HepG2 (cell line): ENCODE data around the gene MED1. TPM values are rescaled to one million over a fixed set of nuclear protein-coding genes. Genes with fewer than 3 reads are reported as not detected.

Source experiments
- ATF2 ChIP-seq: sonication (generic); formaldehyde crosslinking; IDR thresholded peaks from 2 replicates; pipeline ENCODE4 v1.4.0; 2020; ENCODE audit warnings: missing genetic modification reagents
- DZIP1 ChIP-seq: sonication (generic); formaldehyde crosslinking; IDR thresholded peaks from 2 replicates; pipeline ENCODE4 v1.5.0; 2020; ENCODE audit warnings: mild to moderate bottlenecking, missing genetic modification reagents
- ELF1 ChIP-seq: sonication (generic); formaldehyde crosslinking; IDR thresholded peaks from 2 replicates; pipeline ENCODE4 v1.4.0; 2020; ENCODE audit warnings: missing genetic modification reagents
- HINFP ChIP-seq: sonication (generic); formaldehyde crosslinking; IDR thresholded peaks from 2 replicates; pipeline ENCODE4 v1.4.0; 2020; ENCODE audit warnings: low read depth, mild to moderate bottlenecking, missing genetic modification reagents
- MED13 ChIP-seq: sonication (generic); formaldehyde crosslinking; IDR thresholded peaks from 2 replicates; pipeline ENCODE4 v1.5.0; 2020; ENCODE audit warnings: missing genetic modification reagents
- PAXIP1 ChIP-seq: sonication (generic); formaldehyde crosslinking; conservative IDR thresholded peaks from 2 replicates; pipeline ENCODE4 v1.4.0; 2020; ENCODE audit warnings: mild to moderate bottlenecking, missing genetic modification reagents, moderate library complexity
- REL ChIP-seq: sonication (generic); formaldehyde crosslinking; conservative IDR thresholded peaks from 2 replicates; pipeline ENCODE4 v1.8.0; 2022; ENCODE audit warnings: mild to moderate bottlenecking, missing genetic modification reagents, moderate library complexity
- TERF1 ChIP-seq: sonication (generic); formaldehyde crosslinking; IDR thresholded peaks from 2 replicates; pipeline ENCODE4 v1.8.0; 2022; ENCODE audit warnings: mild to moderate bottlenecking, missing genetic modification reagents, moderate library complexity
- TOPORS ChIP-seq: sonication (generic); formaldehyde crosslinking; IDR thresholded peaks from 2 replicates; pipeline ENCODE4 v1.8.0; 2023; ENCODE audit warnings: mild to moderate bottlenecking, missing genetic modification reagents
- WIZ ChIP-seq: sonication (generic); formaldehyde crosslinking; IDR thresholded peaks from 2 replicates; pipeline ENCODE4 v1.5.1; 2020; ENCODE audit warnings: mild to moderate bottlenecking, missing genetic modification reagents
- ZBTB14 ChIP-seq: sonication (generic); formaldehyde crosslinking; IDR thresholded peaks from 2 replicates; pipeline ENCODE4 v1.4.0; 2020; ENCODE audit warnings: missing genetic modification reagents
- ZBTB21 ChIP-seq: sonication (generic); formaldehyde crosslinking; IDR thresholded peaks from 2 replicates; pipeline ENCODE4 v1.4.0; 2020; ENCODE audit warnings: missing genetic modification reagents
- ZFP91 ChIP-seq: sonication (generic); formaldehyde crosslinking; IDR thresholded peaks from 2 replicates; pipeline ENCODE4 v1.9.0; 2022; ENCODE audit warnings: missing genetic modification reagents, mild to moderate bottlenecking, borderline replicate concordance
- ZNF343 ChIP-seq: sonication (generic); formaldehyde crosslinking; IDR thresholded peaks from 2 replicates; pipeline ENCODE4 v1.4.0; 2020; ENCODE audit warnings: mild to moderate bottlenecking, missing genetic modification reagents
- ZNF747 ChIP-seq: sonication (generic); formaldehyde crosslinking; IDR thresholded peaks from 2 replicates; pipeline ENCODE4 v1.8.1; 2023; ENCODE audit warnings: missing genetic modification reagents, mild to moderate bottlenecking, borderline replicate concordance
- ZNF839 ChIP-seq: sonication (generic); formaldehyde crosslinking; IDR thresholded peaks from 2 replicates; pipeline ENCODE4 v1.4.0; 2020; ENCODE audit warnings: missing genetic modification reagents, mild to moderate bottlenecking, borderline replicate concordance
- polyA plus RNA-seq, 8 experiments: library from polyadenylated mRNA; depleted of rRNA in 3 of 8; stranded (reverse) in 7 of 8; unstranded in 1 of 8; fragments of >200 nt; fragmentation: Illumina TruSeq in 4 of 8; extraction: Trizol in 4 of 8; gene quantifications; 2 replicates each; pipeline versions ENCODE4 v1.2.1 to v1.2.3, GENCODE V29; 2011 to 2016; ENCODE audit warnings: low read depth in 4 of 8, missing spikeins in 1 of 8, mixed read lengths in 1 of 8; ENCODE audit not compliant: insufficient read depth in 1 of 8
- total RNA-seq, 5 experiments: library from RNA; depleted of rRNA; stranded (reverse); fragments of >200 nt; fragmentation: Illumina TruSeq; extraction: Trizol; gene quantifications; 2 replicates each; pipeline ENCODE4 v1.2.3, GENCODE V29; 2016; ENCODE audit warnings: low read depth in 1 of 5

The MED1 gene
- total and polyA plus RNA-seq, 2 of the 13 experiments (the other 11 are each of a cell fraction or from before 2014, with no cell fraction given) = 37.5 to 40.1 TPM

GRCh38 chr17:39450051-39450450, 1.0 kb downstream of the MED1 start (continued):
- peak; percentile 54 for TF ChIP-seq PAXIP1 (CRISPR knock-in tag)
- no peak for TF ChIP-seq ZNF747 (CRISPR knock-in tag)
- TF ChIP-seq ATF2 (CRISPR knock-in tag) = no peak
- no peak for TF ChIP-seq TOPORS (CRISPR knock-in tag)
- no peak for TF ChIP-seq MED13 (CRISPR knock-in tag)
- no peak; the same call in 1 of the 2 replicates for TF ChIP-seq ELF1
- TF ChIP-seq DZIP1 = no peak
- TF ChIP-seq ZBTB14 = no peak
- TF ChIP-seq ZFP91 (CRISPR knock-in tag) = no peak
- TF ChIP-seq ZBTB21 (CRISPR knock-in tag) = no peak
- TF ChIP-seq WIZ (CRISPR knock-in tag) = no peak
- TF ChIP-seq ZNF839 = no peak
- TF ChIP-seq TERF1 (CRISPR knock-in tag) = no peak
- no peak for TF ChIP-seq HINFP (CRISPR knock-in tag)
- no peak for TF ChIP-seq REL (CRISPR knock-in tag)
- TF ChIP-seq ZNF343 (CRISPR knock-in tag) = no peak
